Fibroblast of lung (primary cell): Measurements from ENCODE around the gene SPAAR. TPM values are rescaled to one million over a fixed set of nuclear protein-coding genes. Genes with fewer than 3 reads are reported as not detected.
"Not testable (repeated sequence)": the region's sequence is repeated elsewhere in the genome, so short reads cannot be mapped to it uniquely, and the experiment has no call there.

Experiments
- DNase-seq, 2 donors: peaks; one replicate each; pipeline versions ENCODE4 v3.0.0 to v3.0.0-alpha.2; 2010; ENCODE audit warnings: low read depth in 2 of 2
- H2AFZ ChIP-seq: 2 replicates; pipeline ENCODE4 v1.5.1; 2012; ENCODE audit warnings: low read length, control low read depth, inconsistent platforms
- H3K27ac ChIP-seq: 2 replicates; pipeline ENCODE4 v1.5.1; 2011; ENCODE audit warnings: low read length, control low read depth; ENCODE audit not compliant: insufficient read depth
- H3K27me3 ChIP-seq: 2 replicates; pipeline ENCODE4 v1.5.1; 2011; ENCODE audit warnings: mild to moderate bottlenecking, low read length; ENCODE audit not compliant: control insufficient read depth, insufficient read depth
- H3K36me3 ChIP-seq: 2 replicates; pipeline ENCODE4 v1.5.1; 2011; ENCODE audit warnings: low read length; ENCODE audit not compliant: control insufficient read depth, insufficient read depth
- H3K4me1 ChIP-seq: 2 replicates; pipeline ENCODE4 v1.5.1; 2011; ENCODE audit warnings: low read length; ENCODE audit not compliant: control insufficient read depth, insufficient read depth; ENCODE audit errors: extremely low read depth
- H3K4me2 ChIP-seq: 2 replicates; pipeline ENCODE4 v1.5.1; 2011; ENCODE audit warnings: low read length, control low read depth; ENCODE audit not compliant: insufficient read depth; ENCODE audit errors: extremely low read depth
- H3K4me3 ChIP-seq, 4 experiments: fragments of 200-600 bp in 1 of 4; sonication (generic) in 1 of 4; replicated peaks in 1 of 4; 2 replicates each; pipeline ENCODE4 v1.5.1; 2011 to 2016; ENCODE audit warnings: low read length in 4 of 4, low read depth in 3 of 4, mild to moderate bottlenecking in 3 of 4, control low read depth in 2 of 4, inconsistent platforms in 1 of 4, mixed read lengths in 1 of 4; ENCODE audit not compliant: insufficient read depth in 1 of 4; ENCODE audit errors: control extremely low read depth in 1 of 4
- H3K79me2 ChIP-seq: 2 replicates; pipeline ENCODE4 v1.5.1; 2012; ENCODE audit warnings: mild to moderate bottlenecking, low read length, inconsistent platforms; ENCODE audit not compliant: control insufficient read depth, insufficient read depth
- H3K9ac ChIP-seq: 2 replicates; pipeline ENCODE4 v1.5.1; 2011; ENCODE audit warnings: mild to moderate bottlenecking, low read length, control low read depth; ENCODE audit not compliant: insufficient read depth
- H3K9me3 ChIP-seq: 2 replicates; pipeline ENCODE4 v1.5.1; 2012; ENCODE audit warnings: low read depth, low read length; ENCODE audit not compliant: control insufficient read depth, insufficient read depth
- H4K20me1 ChIP-seq: 2 replicates; pipeline ENCODE4 v1.5.1; 2011; ENCODE audit warnings: low read length; ENCODE audit not compliant: control insufficient read depth, insufficient read depth; ENCODE audit errors: extremely low read depth
- CTCF ChIP-seq, 2 donors: IDR thresholded peaks in 1 of 2; conservative IDR thresholded peaks in 1 of 2; 1 replicate in 1 of 2; 2 replicates in 1 of 2; pipeline ENCODE4 v1.5.1; 2011 to 2012; ENCODE audit warnings: low read length in 2 of 2, control low read depth in 1 of 2, inconsistent platforms in 1 of 2, low read depth in 1 of 2, mild to moderate bottlenecking in 1 of 2
- EZH2 ChIP-seq: IDR thresholded peaks from 2 replicates; pipeline ENCODE4 v1.5.1; 2012; ENCODE audit warnings: low read length, control low read depth, mild to moderate bottlenecking; ENCODE audit errors: missing control alignments
- polyA plus RNA-seq, 2 donors: library from polyadenylated mRNA; depleted of rRNA in 1 of 2; stranded (reverse) in 1 of 2; unstranded in 1 of 2; fragments of >200 nt; gene quantifications; 2 replicates each; pipeline ENCODE4 v1.2.1, GENCODE V29; 2011 to 2012; ENCODE audit warnings: missing spikeins in 1 of 2
- total RNA-seq: library from RNA; depleted of rRNA; stranded (reverse); fragments of >200 nt; gene quantifications from 2 replicates; pipeline ENCODE4 v1.2.1, GENCODE V29; 2014

The SPAAR gene
- total and polyA plus RNA-seq, 2 donors (not counting 1 experiment from before 2014, with no cell fraction given) = 0.17 to 0.41 TPM

GRCh38 chr9:35912791-35913400 lies 3.6 kb downstream of the SPAAR start:
- Histone ChIP-seq H3K27me3 (no peaks in the 10 kb centered on the region), H2AFZ (no peak overlapping the region), H3K4me3 (no peak overlapping the region), H3K9me3 (no peaks in the 10 kb centered on the region), H4K20me1 (no peaks in the 10 kb centered on the region), H3K27ac (no peak overlapping the region), H3K9ac (no peak overlapping the region), H3K79me2 (no peaks in the 10 kb centered on the region), H3K4me2 (no peak overlapping the region), H3K36me3 (no peaks in the 10 kb centered on the region), H3K4me1 (peaks cover 18% of the 10 kb centered on the region)
- DNase-seq = no peak
- TF ChIP-seq EZH2 (no peak), CTCF (conservative IDR thresholded peaks at IDR 0.05 in 1 of 2, IDR thresholded peaks at IDR 0.05 in 1 of 2; ENCODE audit: low read depth in 1 of 2, low read length in 2 of 2) (no peak)

- H3K9ac ChIP-seq, H3K9me3 ChIP-seq, H3K4me3 ChIP-seq, DNase-seq, H3K4me2 ChIP-seq, H3K36me3 ChIP-seq, H4K20me1 ChIP-seq, H3K27ac ChIP-seq, H3K27me3 ChIP-seq, H3K79me2 ChIP-seq, H2AFZ ChIP-seq: not testable (repeated sequence)
- peaks cover 13% of the 10 kb centered on the region for H3K4me1 ChIP-seq
Observed at GRCh38 chr9:35913429-35913828, 4.1 kb downstream of the SPAAR start.

- Histone ChIP-seq H3K9ac (no peak overlapping the region), H3K36me3 (no peaks in the 10 kb centered on the region), H2AFZ (no peak overlapping the region), H3K9me3 (no peaks in the 10 kb centered on the region), H3K4me3 (no peak overlapping the region), H4K20me1 (no peaks in the 10 kb centered on the region), H3K27ac (no peak overlapping the region), H3K27me3 (no peaks in the 10 kb centered on the region), H3K79me2 (no peaks in the 10 kb centered on the region), H3K4me2 (no peak overlapping the region), H3K4me1 (peaks cover 4% of the 10 kb centered on the region)
- DNase-seq = peak; percentile 21 to 34
- TF ChIP-seq EZH2 (no peak), CTCF (conservative IDR thresholded peaks at IDR 0.05 in 1 of 2, IDR thresholded peaks at IDR 0.05 in 1 of 2; ENCODE audit: low read depth in 1 of 2, low read length in 2 of 2) (no peak)
Observed at GRCh38 chr9:35914301-35914807, 5.1 kb downstream of the SPAAR start.
